Glutamatergic neuron (in vitro differentiated cells): ENCODE results near the gene KIR3DL2. TPM values are rescaled to one million over a fixed set of nuclear protein-coding genes. Genes with fewer than 3 reads are reported as not detected.
"Not testable (repeated sequence)": the region's sequence is repeated elsewhere in the genome, so short reads cannot be mapped to it uniquely, and the experiment has no call there.

Experiments used
- DNase-seq: peaks from one replicate; pipeline ENCODE4 v3.0.0; 2022
- H3K27ac Mint-ChIP-seq: one replicate; pipeline ENCODE4 v1.8.0; 2020; ENCODE audit warnings: mild to moderate bottlenecking, mixed read lengths, inconsistent platforms; ENCODE audit not compliant: unreplicated experiment
- H3K27me3 Mint-ChIP-seq: one replicate; pipeline ENCODE4 v1.8.0; 2020; ENCODE audit warnings: mild to moderate bottlenecking, moderate library complexity, mixed read lengths, inconsistent platforms; ENCODE audit not compliant: unreplicated experiment
- H3K36me3 Mint-ChIP-seq: one replicate; pipeline ENCODE4 v1.8.0; 2020; ENCODE audit warnings: mild to moderate bottlenecking, mixed read lengths, inconsistent platforms; ENCODE audit not compliant: unreplicated experiment
- H3K4me1 Mint-ChIP-seq: one replicate; pipeline ENCODE4 v1.8.0; 2020; ENCODE audit warnings: mild to moderate bottlenecking, low read depth, mixed read lengths, inconsistent platforms; ENCODE audit not compliant: unreplicated experiment
- H3K4me3 Mint-ChIP-seq: one replicate; pipeline ENCODE4 v1.8.0; 2020; ENCODE audit warnings: mild to moderate bottlenecking, mixed read lengths, inconsistent platforms; ENCODE audit not compliant: unreplicated experiment
- H3K9me3 Mint-ChIP-seq: one replicate; pipeline ENCODE4 v1.8.0; 2020; ENCODE audit warnings: mild to moderate bottlenecking, moderate library complexity, mixed read lengths, inconsistent platforms; ENCODE audit not compliant: unreplicated experiment
- CTCF ChIP-seq: fragments of 200-600 bp; sonication (generic); IDR thresholded peaks from one replicate; pipeline ENCODE4 v1.5.0; 2021; ENCODE audit not compliant: partially characterized antibody, unreplicated experiment
- total RNA-seq: library from RNA; stranded (reverse); fragmentation: NEBNext Ultra II Directional; extraction: Animal tissue kit (Norgen Biotek cat#: 25700); gene quantifications from one replicate; pipeline ENCODE4 v1.2.1, GENCODE V29; 2021; ENCODE audit not compliant: unreplicated experiment

The KIR3DL2 gene
- total RNA-seq, 1 donor from 2014 or later = not detected

GRCh38 chr19:54883228-54883627, 33.0 kb downstream of the KIR3DL2 start:
- no peak for DNase-seq
- peaks cover 2% of the 10 kb centered on the region for H3K27me3 Mint-ChIP-seq
- TF ChIP-seq CTCF = no peak
- no peaks in the 10 kb centered on the region for H3K4me1 Mint-ChIP-seq
- no peaks in the 10 kb centered on the region for H3K36me3 Mint-ChIP-seq
- H3K9me3 Mint-ChIP-seq = no peaks in the 10 kb centered on the region
- no peak overlapping the region for H3K27ac Mint-ChIP-seq
- H3K4me3 Mint-ChIP-seq = no peak overlapping the region

- no peaks in the 10 kb centered on the region for H3K4me1 Mint-ChIP-seq
- no peaks in the 10 kb centered on the region for H3K9me3 Mint-ChIP-seq
- H3K36me3 Mint-ChIP-seq = no peaks in the 10 kb centered on the region
- no peak for DNase-seq
- H3K27ac Mint-ChIP-seq = no peak overlapping the region
- H3K4me3 Mint-ChIP-seq = no peak overlapping the region
- TF ChIP-seq CTCF = no peak
- no peaks in the 10 kb centered on the region for H3K27me3 Mint-ChIP-seq
These were observed 38.0 kb downstream of the KIR3DL2 start for GRCh38 chr19:54888239-54888638.

DNA sequence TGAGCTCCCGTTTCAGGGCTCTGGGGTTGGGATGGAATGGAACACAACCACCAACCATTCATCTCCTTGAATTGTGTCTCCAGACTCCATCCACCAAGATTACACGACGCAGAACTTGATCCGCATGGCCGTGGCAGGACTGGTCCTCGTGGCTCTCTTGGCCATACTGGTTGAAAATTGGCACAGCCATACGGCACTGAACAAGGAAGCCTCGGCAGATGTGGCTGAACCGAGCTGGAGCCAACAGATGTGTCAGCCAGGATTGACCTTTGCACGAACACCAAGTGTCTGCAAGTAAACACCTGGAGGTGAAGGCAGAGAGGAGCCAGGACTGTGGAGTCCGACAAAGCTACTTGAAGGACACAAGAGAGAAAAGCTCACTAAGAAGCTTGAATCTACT, 39.3 kb downstream of the KIR3DL2 start:
- no peak for TF ChIP-seq CTCF
- Mint-ChIP-seq H3K27ac (no peak overlapping the region), H3K36me3 (no peaks in the 10 kb centered on the region), H3K27me3 (no peaks in the 10 kb centered on the region), H3K4me3 (no peak overlapping the region), H3K4me1 (no peaks in the 10 kb centered on the region), H3K9me3 (no peaks in the 10 kb centered on the region)
- DNase-seq = no peak

GRCh38 chr19:54893406-54893805, 43.2 kb downstream of the KIR3DL2 start:
- no peaks in the 10 kb centered on the region for H3K4me1 Mint-ChIP-seq
- H3K9me3 Mint-ChIP-seq = no peaks in the 10 kb centered on the region
- no peak for TF ChIP-seq CTCF
- H3K36me3 Mint-ChIP-seq = no peaks in the 10 kb centered on the region
- H3K27ac Mint-ChIP-seq = no peak overlapping the region
- H3K4me3 Mint-ChIP-seq = no peak overlapping the region
- no peaks in the 10 kb centered on the region for H3K27me3 Mint-ChIP-seq
- no peak for DNase-seq

GRCh38 chr19:54894106-54894505, 43.9 kb downstream of the KIR3DL2 start:
- not testable (repeated sequence) for H3K27ac Mint-ChIP-seq, H3K9me3 Mint-ChIP-seq, H3K4me1 Mint-ChIP-seq, H3K27me3 Mint-ChIP-seq, DNase-seq, H3K36me3 Mint-ChIP-seq, H3K4me3 Mint-ChIP-seq

GRCh38 chr19:54896036-54896435, 45.8 kb downstream of the KIR3DL2 start:
- H3K4me3 Mint-ChIP-seq = no peak overlapping the region
- DNase-seq = no peak
- no peaks in the 10 kb centered on the region for H3K4me1 Mint-ChIP-seq
- no peaks in the 10 kb centered on the region for H3K36me3 Mint-ChIP-seq
- H3K27me3 Mint-ChIP-seq = no peaks in the 10 kb centered on the region
- no peaks in the 10 kb centered on the region for H3K9me3 Mint-ChIP-seq
- no peak overlapping the region for H3K27ac Mint-ChIP-seq
- no peak for TF ChIP-seq CTCF

DNA sequence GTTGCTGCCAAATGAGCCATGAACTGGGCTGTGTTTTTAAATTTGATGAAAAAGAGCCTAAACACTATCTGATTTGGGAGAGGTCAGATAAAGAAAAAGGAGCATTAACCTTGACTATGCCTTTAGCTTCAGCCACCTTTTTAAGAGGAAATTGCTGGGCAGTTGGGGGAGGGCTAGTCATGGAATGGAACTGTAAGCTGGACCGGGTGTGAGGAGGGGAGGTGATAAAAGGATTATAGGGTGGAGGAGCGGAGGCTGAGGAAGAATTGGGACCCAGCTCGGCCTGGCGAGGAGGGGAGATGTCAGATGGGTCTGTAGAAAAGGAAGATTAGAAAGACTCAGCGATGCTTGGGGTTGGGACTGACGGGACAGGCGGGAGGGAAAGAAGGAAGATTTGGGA, 48.4 kb downstream of the KIR3DL2 start:
- H3K36me3 Mint-ChIP-seq, H3K27ac Mint-ChIP-seq, H3K4me3 Mint-ChIP-seq, H3K9me3 Mint-ChIP-seq, H3K4me1 Mint-ChIP-seq, DNase-seq, H3K27me3 Mint-ChIP-seq: not testable (repeated sequence)

GRCh38 chr19:54899646-54900045, 49.4 kb downstream of the KIR3DL2 start:
- H3K4me3 Mint-ChIP-seq, H3K4me1 Mint-ChIP-seq, H3K27me3 Mint-ChIP-seq, DNase-seq, H3K36me3 Mint-ChIP-seq, H3K9me3 Mint-ChIP-seq, H3K27ac Mint-ChIP-seq: not testable (repeated sequence)
